Adrenal gland (tissue), 12 donors: Measurements from ENCODE around the gene CRAT. TPM values are rescaled to one million over a fixed set of nuclear protein-coding genes. Genes with fewer than 3 reads are reported as not detected.

ENCODE experiments used
- DNase-seq, 7 donors: peaks; one replicate each; pipeline ENCODE4 v3.0.0-alpha.2; 2019 to 2020
- H3K27ac ChIP-seq, 5 donors: fragments of 200-600 bp; sonication (generic) in 4 of 5; 1 replicate in 3 of 5; 2 replicates in 2 of 5; pipeline versions ENCODE4 v1.5.1 to v1.8.0; 2016 to 2020; ENCODE audit warnings: mild to moderate bottlenecking in 1 of 5
- H3K27me3 ChIP-seq: fragments of 200-600 bp; 2 replicates; pipeline ENCODE4 v1.8.0; 2021
- H3K36me3 ChIP-seq, 2 donors: fragments of 200-600 bp; replicated peaks in 1 of 2; 1 replicate in 1 of 2; 2 replicates in 1 of 2; pipeline versions ENCODE4 v1.5.1 to v1.8.0; 2018 to 2022
- H3K4me1 ChIP-seq, 2 donors: fragments of 200-600 bp; replicated peaks in 1 of 2; 1 replicate in 1 of 2; 2 replicates in 1 of 2; pipeline versions ENCODE4 v1.5.1 to v1.8.0; 2018 to 2021
- H3K4me3 ChIP-seq, 4 donors: fragments of 200-600 bp; sonication (generic) in 3 of 4; one replicate each; pipeline ENCODE4 v1.5.1; 2016 to 2018
- H3K9me3 ChIP-seq, 3 donors: fragments of 200-600 bp; sonication (generic) in 1 of 3; replicated peaks in 1 of 3; 1 replicate in 2 of 3; 2 replicates in 1 of 3; pipeline versions ENCODE4 v1.5.1 to v1.8.0; 2016 to 2021
- POLR2A ChIP-seq, 2 donors: fragments of 450-650 bp; IDR thresholded peaks; one replicate each; pipeline ENCODE4 v1.6.1; 2017; ENCODE audit warnings: antibody characterized with exemption in 2 of 2, mild to moderate bottlenecking in 2 of 2, moderate library complexity in 1 of 2
- WGBS, 4 donors: extraction: QIAGEN DNeasy Blood & Tissue Kit in 2 of 4; methylation state at CpG; one replicate each; pipeline versions ENCODE4 v1.1.5 to v1.1.7; 2013 to 2017; 5-methylcytosine and 5-hydroxymethylcytosine counted together
- intact Hi-C, 2 donors: fragments of 100-400 bp; cut with DNase I; formaldehyde crosslinking; loops; one replicate each; pipeline versions ENCODE4 v1.14.1 to v1.15.0; 2022 to 2023
- polyA plus RNA-seq, 3 donors: library from polyadenylated mRNA; stranded (reverse); fragments of 200-250 nt in 2 of 3; fragments of 350-450 nt in 1 of 3; fragmentation: Illumina TruSeq in 1 of 3; extraction: RNeasy Lipid Tissue Mini Kit (QIAGEN cat#74804) in 1 of 3; gene quantifications; one replicate each; pipeline ENCODE4 v1.2.3, GENCODE V29; 2013 to 2014
- total RNA-seq, 9 donors: library from RNA; depleted of rRNA in 4 of 9; stranded (reverse); fragments of >200 nt in 4 of 9; fragments of 120-200 nt in 1 of 9; fragmentation: NEBNext Ultra II Directional in 1 of 9; extraction: Animal tissue kit (Norgen Biotek cat#: 25700) in 1 of 9; gene quantifications; one replicate each; pipeline versions ENCODE4 v1.1.0 to v1.2.4, GENCODE V29; 2013 to 2023
- TF ChIP-seq, protein P1 (sequence below), 6 experiments: fragments of 450-650 bp in 4 of 6; fragments of 200-600 bp in 2 of 6; sonication (generic) in 1 of 6; IDR thresholded peaks; 1 replicate in 5 of 6; 2 replicates in 1 of 6; pipeline versions ENCODE4 v1.5.1 to v1.8.0; 2016 to 2021; ENCODE audit warnings: antibody characterized with exemption in 6 of 6, mild to moderate bottlenecking in 2 of 6, moderate library complexity in 1 of 6
- donor health status: healthy with polysubstance abuse.
- donor health status: Bipolar disorder and iron deficiency.
- donor health status: DM: yes; HTN: yes; CAD: no.
- donor health status: DM: no; HTN: no; CAD: no.
- donor health status: DM: no; HTN: no; CAD: no.
- donor health status: DM: yes; HTN: yes; CAD: no.

The CRAT gene
- total and polyA plus RNA-seq, 12 donors = 26.8 to 144 (median 91.2) TPM

DNA sequence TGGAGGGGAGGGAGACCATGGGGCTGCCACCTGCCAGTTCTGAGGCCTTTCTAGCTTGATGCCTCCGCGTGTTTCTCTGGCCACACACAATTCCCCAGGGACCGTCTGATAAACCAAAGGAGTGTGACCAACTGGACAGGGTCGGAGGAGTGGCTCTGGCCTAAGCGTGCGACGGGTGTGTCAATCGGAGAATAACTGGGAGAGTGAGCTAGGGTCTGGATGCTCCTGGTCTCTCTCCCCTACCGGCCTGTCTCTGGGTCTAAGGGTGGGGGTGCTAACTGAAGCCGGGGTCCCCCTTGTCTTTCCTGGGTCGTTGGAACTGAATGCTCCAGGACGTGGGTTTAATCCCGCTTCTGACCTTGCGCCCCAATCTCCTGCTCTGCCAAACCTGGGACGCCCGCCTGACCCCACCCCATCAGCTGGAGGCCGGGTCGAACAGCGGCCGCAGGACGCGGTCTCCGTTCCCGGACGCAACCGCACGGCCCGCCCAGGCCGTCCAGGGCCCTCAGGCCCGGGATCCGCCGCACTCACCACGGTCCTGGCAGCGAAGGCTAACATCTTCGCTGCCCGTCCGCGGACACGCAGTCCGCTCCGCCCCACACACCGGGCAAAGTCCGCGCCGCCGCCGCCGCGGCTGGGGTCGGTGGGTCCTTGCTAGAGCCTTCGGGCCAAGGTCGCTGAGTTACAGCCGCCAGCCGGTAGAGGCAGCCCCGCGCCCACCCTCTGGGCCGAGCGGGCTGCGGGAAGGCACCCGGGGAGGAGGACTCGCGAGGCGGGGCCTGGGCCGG is 447 bp downstream of the CRAT start:
- peak overlapping the region in 4 of 5 donors; percentile 90 to 99 (median 94) for H3K27ac ChIP-seq
- peak in 5 of 7 donors; percentile 54 to 75 (median 63) for DNase-seq
- 3 to 20% (median 4%) methylated on average over 7 to 64 of the region's 64 CpGs for WGBS, 4 donors
- H3K4me3 ChIP-seq = peak overlapping the region; percentile 17 to 99 (median 64)
- TF ChIP-seq POLR2A (IDR thresholded peaks at IDR 0.05) = peak in 1 of 2 donors; percentile 12
- TF ChIP-seq, protein P1, sequence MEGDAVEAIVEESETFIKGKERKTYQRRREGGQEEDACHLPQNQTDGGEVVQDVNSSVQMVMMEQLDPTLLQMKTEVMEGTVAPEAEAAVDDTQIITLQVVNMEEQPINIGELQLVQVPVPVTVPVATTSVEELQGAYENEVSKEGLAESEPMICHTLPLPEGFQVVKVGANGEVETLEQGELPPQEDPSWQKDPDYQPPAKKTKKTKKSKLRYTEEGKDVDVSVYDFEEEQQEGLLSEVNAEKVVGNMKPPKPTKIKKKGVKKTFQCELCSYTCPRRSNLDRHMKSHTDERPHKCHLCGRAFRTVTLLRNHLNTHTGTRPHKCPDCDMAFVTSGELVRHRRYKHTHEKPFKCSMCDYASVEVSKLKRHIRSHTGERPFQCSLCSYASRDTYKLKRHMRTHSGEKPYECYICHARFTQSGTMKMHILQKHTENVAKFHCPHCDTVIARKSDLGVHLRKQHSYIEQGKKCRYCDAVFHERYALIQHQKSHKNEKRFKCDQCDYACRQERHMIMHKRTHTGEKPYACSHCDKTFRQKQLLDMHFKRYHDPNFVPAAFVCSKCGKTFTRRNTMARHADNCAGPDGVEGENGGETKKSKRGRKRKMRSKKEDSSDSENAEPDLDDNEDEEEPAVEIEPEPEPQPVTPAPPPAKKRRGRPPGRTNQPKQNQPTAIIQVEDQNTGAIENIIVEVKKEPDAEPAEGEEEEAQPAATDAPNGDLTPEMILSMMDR (IDR thresholded peaks at IDR 0.05) = peak in 1 of 6 experiments; percentile 22
- intact Hi-C loops = no loop called here
- no peaks in the 10 kb centered on the region for H3K27me3 ChIP-seq
- no peaks in the 10 kb centered on the region for H3K9me3 ChIP-seq
- H3K36me3 ChIP-seq = peaks cover 0 to 11% of the 10 kb centered on the region in 2 donors
- peaks cover 30 to 41% of the 10 kb centered on the region in 2 donors for H3K4me1 ChIP-seq

DNA sequence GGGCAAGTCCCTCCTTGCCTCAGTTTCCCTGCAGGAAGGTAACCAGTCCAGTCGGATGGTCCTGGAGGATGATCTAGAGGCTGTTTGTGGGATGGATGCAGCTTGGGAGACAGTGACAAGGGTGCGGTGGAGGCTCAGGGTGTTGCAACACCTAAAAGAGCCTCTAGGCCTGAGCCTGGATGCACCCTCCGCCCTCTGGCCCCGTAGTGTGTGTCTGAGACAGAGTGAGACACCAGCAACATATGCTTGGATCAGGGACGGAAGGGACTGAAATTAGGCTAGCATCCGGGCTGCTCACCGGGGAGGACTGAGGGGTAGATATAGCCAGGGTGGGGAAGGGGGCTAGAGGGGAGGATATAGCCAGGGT is 1.1 kb downstream of the CRAT start:
- peaks cover 24 to 35% of the 10 kb centered on the region in 2 donors for H3K4me1 ChIP-seq
- WGBS, 4 donors = 66 to 74% (median 73%) methylated on average over 4 to 7 of the region's 7 CpGs
- peak overlapping the region in 1 of 4 donors; percentile 99 for H3K4me3 ChIP-seq
- DNase-seq = peak in 2 of 7 donors; percentile 38 to 42
- TF ChIP-seq POLR2A (IDR thresholded peaks at IDR 0.05) = no peak
- TF ChIP-seq, protein P1 (IDR thresholded peaks at IDR 0.05) = no peak
- H3K27me3 ChIP-seq = no peaks in the 10 kb centered on the region
- H3K36me3 ChIP-seq = peaks cover 0 to 11% of the 10 kb centered on the region in 2 donors
- intact Hi-C loops = no loop called here
- H3K27ac ChIP-seq = peak overlapping the region in 1 of 5 donors; percentile 99
- H3K9me3 ChIP-seq = no peaks in the 10 kb centered on the region

DNA sequence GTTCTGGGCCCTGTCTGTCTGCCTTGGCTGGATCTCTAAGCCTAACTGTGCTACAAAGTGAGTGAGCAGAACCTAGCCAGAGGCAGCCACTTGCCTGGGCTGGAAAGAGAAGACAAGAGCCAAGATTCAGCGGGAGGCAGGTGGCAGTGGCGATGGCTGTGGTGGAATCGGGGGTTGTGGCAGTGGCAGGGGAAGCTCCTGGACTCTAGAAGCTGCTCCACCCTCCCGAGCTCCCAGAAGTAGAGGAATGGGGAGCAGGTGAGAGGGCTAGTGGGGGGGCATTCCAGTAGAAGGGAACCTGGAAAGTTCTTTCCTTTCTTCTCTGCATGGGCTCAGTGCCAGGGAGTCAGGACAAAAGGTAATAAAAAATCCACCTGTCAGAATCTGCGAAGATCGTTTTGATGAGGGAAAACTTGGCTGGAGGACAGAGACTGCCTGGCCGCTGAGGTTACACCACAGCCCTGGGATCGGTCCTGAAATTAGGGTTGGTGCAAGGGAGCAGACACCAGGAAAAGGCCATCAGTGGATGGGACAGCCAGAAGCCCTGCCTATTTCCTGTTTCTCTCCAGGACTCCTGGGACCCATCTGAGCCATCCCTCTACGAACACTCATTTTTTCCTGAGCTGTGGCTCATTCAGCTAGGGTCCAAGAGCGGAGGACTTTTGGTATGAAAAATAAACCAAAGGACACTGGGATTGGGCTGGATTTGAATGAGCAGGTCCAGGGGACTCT is 1.6 kb downstream of the CRAT start:
- Histone ChIP-seq H3K36me3 (peaks cover 0 to 11% of the 10 kb centered on the region in 2 donors), H3K27ac (no peak overlapping the region), H3K9me3 (no peaks in the 10 kb centered on the region), H3K4me3 (no peak overlapping the region), H3K4me1 (peaks cover 18 to 31% of the 10 kb centered on the region in 2 donors), H3K27me3 (no peaks in the 10 kb centered on the region)
- WGBS, 4 donors = 58 to 77% (median 69%) methylated on average over 10 of the region's 10 CpGs
- no peak for DNase-seq
- TF ChIP-seq POLR2A (IDR thresholded peaks at IDR 0.05) = no peak
- TF ChIP-seq, protein P1 (IDR thresholded peaks at IDR 0.05) = no peak
- intact Hi-C loops = no loop called here

DNA sequence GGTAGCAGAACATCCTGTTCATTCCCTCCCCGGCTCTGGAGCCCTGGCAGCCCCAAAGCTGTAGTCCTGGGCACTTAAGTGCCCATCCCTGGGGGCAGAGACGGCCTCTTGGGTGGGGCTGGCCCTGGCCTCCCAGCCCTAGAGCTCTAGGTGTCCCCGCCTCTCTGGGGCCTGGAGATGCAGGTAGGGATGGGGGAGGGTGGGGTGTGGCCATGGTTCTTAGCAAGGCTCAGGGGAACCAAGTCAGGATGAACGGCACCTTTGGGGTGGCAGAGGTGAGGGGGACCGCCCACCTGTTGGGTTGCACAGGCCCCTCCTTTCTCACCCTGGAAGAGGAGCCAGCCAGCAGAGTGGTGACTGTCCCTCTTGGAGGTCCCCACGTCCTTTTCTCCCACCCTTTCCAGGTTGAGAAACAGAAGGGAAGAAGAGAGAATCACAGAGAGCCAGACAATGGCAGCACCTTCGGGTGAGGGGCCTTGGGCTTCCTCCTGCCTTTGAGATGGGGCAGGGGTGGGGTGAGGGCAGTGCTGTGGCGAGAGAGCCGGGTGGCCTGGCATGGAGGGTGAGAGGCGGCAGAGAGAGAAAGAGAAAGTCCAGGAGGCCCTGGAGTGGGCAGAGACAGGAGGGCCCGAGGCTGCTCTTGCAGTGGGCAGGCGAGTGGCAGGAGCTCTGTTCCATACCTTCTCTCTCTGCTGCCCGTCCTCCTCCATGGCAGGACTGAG is 2.3 kb downstream of the CRAT start:
- Histone ChIP-seq H3K27ac (no peak overlapping the region), H3K9me3 (no peaks in the 10 kb centered on the region), H3K4me3 (no peak overlapping the region), H3K4me1 (peaks cover 11 to 24% of the 10 kb centered on the region in 2 donors), H3K36me3 (peaks cover 0 to 11% of the 10 kb centered on the region in 2 donors), H3K27me3 (no peaks in the 10 kb centered on the region)
- intact Hi-C loops = no loop called here
- WGBS, 4 donors = 90 to 97% (median 94%) methylated on average over 10 to 13 of the region's 13 CpGs
- TF ChIP-seq POLR2A (IDR thresholded peaks at IDR 0.05) = no peak
- TF ChIP-seq, protein P1 (IDR thresholded peaks at IDR 0.05) = no peak
- DNase-seq = no peak
